Measurements from ENCODE around the gene LGALS8. TPM values are rescaled to one million over a fixed set of nuclear protein-coding genes. Genes with fewer than 3 reads are reported as not detected.

Gene LGALS8
- polyA plus RNA-seq, 1 donor (not counting 4 experiments of a cell fraction or from before 2014, with no cell fraction given) = 75.2 TPM

DNA sequence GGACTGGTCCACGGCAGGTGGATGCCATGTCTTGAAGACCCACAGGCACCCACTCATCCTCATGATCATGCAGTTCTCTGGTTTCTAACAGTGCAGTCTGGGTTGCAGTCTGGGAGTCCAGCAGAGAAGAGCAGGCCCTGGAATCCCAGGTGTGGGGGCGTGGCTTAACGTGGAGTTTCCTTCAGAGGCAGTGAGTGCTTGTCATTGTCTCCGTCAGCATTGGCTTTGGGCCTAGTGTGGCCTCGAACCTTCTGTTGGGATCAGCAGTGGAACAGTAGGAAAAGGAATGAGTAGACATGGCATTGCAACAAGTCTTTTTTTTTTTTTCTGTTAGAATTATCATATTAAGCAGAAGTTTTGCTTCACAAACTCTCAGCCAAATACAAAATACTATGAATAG is 12.8 kb downstream of the LGALS8 start:
- no peaks in the 10 kb centered on the region for H3K27me3 ChIP-seq (ENCODE audit: control insufficient read depth, extremely low read depth, insufficient read depth, low read length)
- H3K36me3 ChIP-seq (ENCODE audit: control insufficient read depth in 2 of 2, extremely low read depth in 1 of 2, insufficient read depth in 2 of 2, low read length in 2 of 2) = peaks cover 4% of the 10 kb centered on the region in 2 experiments
- no peaks in the 10 kb centered on the region for H4K20me1 ChIP-seq (ENCODE audit: control insufficient read depth, extremely low read depth, insufficient read depth, low read length)
- no peak overlapping the region for H3K4me3 ChIP-seq (ENCODE audit: control insufficient read depth in 2 of 3, extremely low read depth in 1 of 3, insufficient read depth in 2 of 3, low read depth in 1 of 3, low read length in 3 of 3)
- H3K4me1 ChIP-seq (ENCODE audit: control insufficient read depth, extremely low read depth, insufficient read depth, low read length) = peaks cover 24% of the 10 kb centered on the region
- DNase-seq (ENCODE audit: low read depth, low spot score) = no peak
- no peaks in the 10 kb centered on the region for H3K9me1 ChIP-seq (ENCODE audit: control insufficient read depth, extremely low read depth, insufficient read depth, low read length)
- no peak overlapping the region for H2AFZ ChIP-seq (ENCODE audit: control insufficient read depth, low read length)
- no peak overlapping the region for H3K9ac ChIP-seq (ENCODE audit: control insufficient read depth, extremely low read depth, insufficient read depth, low read length)
- FAIRE-seq = no peak
- H3K9me3 ChIP-seq (ENCODE audit: control insufficient read depth, low read depth, low read length) = no peaks in the 10 kb centered on the region
- dilution Hi-C loops (cut with MboI; ENCODE audit: extremely low pct_ligation_motif_present, low sequenced_read_pairs) = no loop called here
- no peak overlapping the region for H3K4me2 ChIP-seq (ENCODE audit: control insufficient read depth, extremely low read depth, insufficient read depth, low read depth, low read length)
- H3K79me2 ChIP-seq (ENCODE audit: control insufficient read depth, insufficient read depth, low read length) = no peaks in the 10 kb centered on the region
- H3K27ac ChIP-seq (ENCODE audit: control insufficient read depth, insufficient read depth, low read length) = no peak overlapping the region
- TF ChIP-seq CTCF (optimal IDR thresholded peaks at IDR 0.05 in 1 of 3, IDR thresholded peaks at IDR 0.05 in 1 of 3, conservative IDR thresholded peaks at IDR 0.05 in 1 of 3; ENCODE audit: extremely low read depth in 1 of 3, insufficient read depth in 2 of 3, low read length in 3 of 3) (no peak), EZH2 (IDR thresholded peaks at IDR 0.05; ENCODE audit: low read length) (no peak)

DNA sequence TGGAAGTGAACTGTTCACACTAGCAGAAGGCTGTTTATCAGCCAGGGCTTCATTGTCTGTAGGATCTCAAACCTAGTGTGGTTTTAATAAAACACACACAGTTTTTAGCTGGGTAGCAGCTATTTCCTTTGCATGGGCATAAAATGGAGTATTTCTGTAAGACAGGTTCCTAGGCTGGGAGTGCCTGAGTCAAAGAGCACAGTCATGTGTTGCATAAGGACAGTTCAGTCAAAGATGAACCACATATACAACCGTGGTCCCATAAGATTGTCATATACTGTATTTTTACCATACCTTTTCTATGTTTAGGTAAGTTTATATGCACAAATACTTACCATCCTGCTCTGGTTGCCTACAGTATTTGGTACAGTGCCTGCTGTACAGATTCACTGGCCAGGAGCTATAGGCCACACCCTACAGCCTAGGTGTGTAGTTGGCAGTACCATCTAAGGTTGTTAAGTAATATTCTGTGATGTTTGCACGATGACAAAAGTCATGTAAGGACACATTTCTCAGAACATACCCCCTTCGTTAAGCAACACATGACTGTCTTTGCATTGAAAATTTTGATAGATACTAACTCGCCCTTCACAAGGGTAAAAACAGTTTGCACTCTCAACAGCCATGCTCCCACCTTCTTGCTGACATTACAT is 17.2 kb downstream of the LGALS8 start:
- Histone ChIP-seq H3K36me3 (ENCODE audit: control insufficient read depth in 2 of 2, extremely low read depth in 1 of 2, insufficient read depth in 2 of 2, low read length in 2 of 2) (peaks cover 9 to 21% of the 10 kb centered on the region in 2 experiments), H3K27ac (ENCODE audit: control insufficient read depth, insufficient read depth, low read length) (peak overlapping the region; percentile 18)
- DNase-seq (ENCODE audit: low read depth, low spot score) = no peak

More for the DNA sequence above, 17.2 kb downstream of the LGALS8 start:
- no peak overlapping the region for H2AFZ ChIP-seq (ENCODE audit: control insufficient read depth, low read length)
- dilution Hi-C loops (cut with MboI; ENCODE audit: extremely low pct_ligation_motif_present, low sequenced_read_pairs) = no loop called here
- no peak for TF ChIP-seq EZH2 (IDR thresholded peaks at IDR 0.05; ENCODE audit: low read length)
- no peak for TF ChIP-seq CTCF (optimal IDR thresholded peaks at IDR 0.05 in 1 of 3, IDR thresholded peaks at IDR 0.05 in 1 of 3, conservative IDR thresholded peaks at IDR 0.05 in 1 of 3; ENCODE audit: extremely low read depth in 1 of 3, insufficient read depth in 2 of 3, low read length in 3 of 3)
- FAIRE-seq = no peak
- peaks cover 13% of the 10 kb centered on the region for H3K4me1 ChIP-seq (ENCODE audit: control insufficient read depth, extremely low read depth, insufficient read depth, low read length)
- no peak overlapping the region for H3K9ac ChIP-seq (ENCODE audit: control insufficient read depth, extremely low read depth, insufficient read depth, low read length)
- no peak overlapping the region for H3K4me2 ChIP-seq (ENCODE audit: control insufficient read depth, extremely low read depth, insufficient read depth, low read depth, low read length)
- H3K27me3 ChIP-seq (ENCODE audit: control insufficient read depth, extremely low read depth, insufficient read depth, low read length) = no peaks in the 10 kb centered on the region
- no peaks in the 10 kb centered on the region for H4K20me1 ChIP-seq (ENCODE audit: control insufficient read depth, extremely low read depth, insufficient read depth, low read length)
- H3K9me1 ChIP-seq (ENCODE audit: control insufficient read depth, extremely low read depth, insufficient read depth, low read length) = no peaks in the 10 kb centered on the region
- no peaks in the 10 kb centered on the region for H3K79me2 ChIP-seq (ENCODE audit: control insufficient read depth, insufficient read depth, low read length)
- H3K4me3 ChIP-seq (ENCODE audit: control insufficient read depth in 2 of 3, extremely low read depth in 1 of 3, insufficient read depth in 2 of 3, low read depth in 1 of 3, low read length in 3 of 3) = no peak overlapping the region
- H3K9me3 ChIP-seq (ENCODE audit: control insufficient read depth, low read depth, low read length) = no peaks in the 10 kb centered on the region
